CD4-positive, alpha-beta T cell treated with Interleukin-4 for 1 hour (primary cell): ENCODE data around the gene MEGF8.
"Not testable (repeated sequence)": the region's sequence is repeated elsewhere in the genome, so short reads cannot be mapped to it uniquely, and the experiment has no call there.

Experiments
- DNase-seq, 2 donors: peaks; one replicate each; pipeline ENCODE4 v3.0.0-alpha.2; 2020 to 2022

The MEGF8 gene

DNA sequence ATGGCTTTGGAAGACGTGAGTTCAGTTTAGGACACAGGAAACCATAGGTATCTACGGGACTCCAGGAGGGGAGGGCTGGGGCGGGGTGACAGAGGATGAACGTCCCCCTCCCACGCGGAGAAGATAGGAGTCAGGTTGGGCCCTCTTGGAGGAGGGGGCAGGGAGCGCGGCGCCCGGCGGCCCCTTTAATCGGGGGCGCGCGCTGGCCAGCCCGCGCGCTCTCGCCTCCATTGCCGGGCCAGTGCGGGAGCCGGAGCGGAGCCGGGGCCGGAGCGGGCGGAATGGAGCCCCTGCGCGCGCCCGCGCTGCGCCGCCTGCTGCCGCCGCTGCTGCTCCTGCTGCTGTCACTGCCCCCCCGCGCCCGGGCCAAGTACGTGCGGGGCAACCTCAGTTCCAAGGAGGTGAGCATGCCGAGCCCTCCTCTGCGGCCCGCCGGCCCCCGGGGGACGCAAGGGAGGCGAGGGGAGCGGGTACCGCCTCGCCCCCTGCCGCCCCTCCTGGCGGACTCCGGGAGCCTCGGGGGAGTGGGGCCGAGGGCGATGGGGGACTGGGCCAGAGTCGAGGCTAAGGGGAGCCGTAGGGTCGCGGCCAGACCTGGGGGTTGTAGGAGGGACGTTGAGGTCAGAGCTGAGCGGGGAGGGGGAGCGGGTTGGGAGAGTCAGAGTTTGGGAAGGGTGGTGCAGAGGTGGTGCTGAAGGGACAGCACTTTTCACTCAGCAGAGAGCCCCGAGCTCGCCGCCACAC is 12.2 kb upstream of the MEGF8 start, which contains the start of gene TMEM145:
Gene TMEM145, plus strand, starts transcription at position 214 of the 744 bp plus-strand sequence. Its CDS starts 68 bp downstream, at position 282.
- no peak for DNase-seq

DNA sequence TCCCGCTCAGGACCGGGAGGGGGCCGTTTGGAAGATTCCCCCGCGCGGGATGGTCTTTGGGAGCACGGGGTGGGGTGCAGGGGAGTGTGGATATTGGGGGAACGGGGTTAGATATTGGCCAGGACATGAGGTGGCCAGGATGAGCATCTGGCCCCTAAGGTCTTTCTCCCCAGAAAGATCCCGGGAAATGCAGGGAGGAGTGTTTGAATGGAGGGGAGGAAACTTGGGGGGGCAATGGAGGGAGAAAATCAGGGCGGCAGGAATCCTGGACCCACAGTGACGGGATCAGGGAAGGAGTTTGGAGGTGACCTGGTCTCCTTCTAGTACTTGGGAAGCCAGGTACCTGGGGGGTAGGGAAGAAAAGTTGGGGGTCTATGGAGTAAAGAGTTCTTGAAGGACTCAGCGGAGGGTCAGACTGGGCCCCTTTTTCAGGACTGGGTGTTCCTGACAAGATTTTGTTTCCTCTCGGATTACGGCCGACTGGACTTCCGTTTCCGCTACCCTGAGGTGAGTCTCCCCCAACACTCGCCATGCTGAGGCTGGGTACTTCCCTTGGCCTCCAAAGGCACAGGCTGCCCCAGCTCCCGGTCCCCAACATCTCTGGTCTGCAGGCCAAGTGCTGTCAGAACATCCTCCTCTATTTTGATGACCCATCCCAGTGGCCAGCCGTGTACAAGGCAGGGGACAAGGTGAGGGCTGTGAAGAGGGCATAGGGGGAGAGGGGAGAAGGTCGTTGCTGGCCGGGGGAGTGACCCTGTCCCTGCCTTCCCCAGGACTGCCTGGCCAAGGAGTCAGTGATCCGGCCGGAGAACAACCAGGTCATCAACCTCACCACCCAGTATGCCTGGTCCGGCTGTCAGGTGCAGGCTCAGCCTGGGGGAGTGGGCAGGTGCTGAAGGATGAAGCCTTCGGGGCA is 11.3 kb upstream of the MEGF8 start:
- no peak for DNase-seq

DNA sequence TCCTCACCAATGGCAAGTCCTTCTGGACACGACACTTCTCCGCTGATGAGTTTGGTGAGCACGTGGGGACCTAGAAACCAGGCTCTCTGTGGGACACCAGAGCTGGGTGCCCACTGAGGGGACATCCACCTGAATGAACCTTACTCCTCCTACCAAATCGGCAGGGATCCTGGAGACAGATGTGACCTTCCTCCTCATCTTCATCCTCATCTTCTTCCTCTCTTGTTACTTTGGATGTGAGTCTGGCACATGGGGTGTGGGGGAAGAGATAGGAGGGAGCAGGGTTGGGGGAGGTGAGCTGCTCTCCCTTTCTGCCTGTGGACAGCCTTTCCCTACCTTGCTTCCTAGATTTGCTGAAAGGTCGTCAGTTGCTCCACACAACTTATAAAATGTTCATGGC is 10.4 kb upstream of the MEGF8 start:
- no peak for DNase-seq

DNA sequence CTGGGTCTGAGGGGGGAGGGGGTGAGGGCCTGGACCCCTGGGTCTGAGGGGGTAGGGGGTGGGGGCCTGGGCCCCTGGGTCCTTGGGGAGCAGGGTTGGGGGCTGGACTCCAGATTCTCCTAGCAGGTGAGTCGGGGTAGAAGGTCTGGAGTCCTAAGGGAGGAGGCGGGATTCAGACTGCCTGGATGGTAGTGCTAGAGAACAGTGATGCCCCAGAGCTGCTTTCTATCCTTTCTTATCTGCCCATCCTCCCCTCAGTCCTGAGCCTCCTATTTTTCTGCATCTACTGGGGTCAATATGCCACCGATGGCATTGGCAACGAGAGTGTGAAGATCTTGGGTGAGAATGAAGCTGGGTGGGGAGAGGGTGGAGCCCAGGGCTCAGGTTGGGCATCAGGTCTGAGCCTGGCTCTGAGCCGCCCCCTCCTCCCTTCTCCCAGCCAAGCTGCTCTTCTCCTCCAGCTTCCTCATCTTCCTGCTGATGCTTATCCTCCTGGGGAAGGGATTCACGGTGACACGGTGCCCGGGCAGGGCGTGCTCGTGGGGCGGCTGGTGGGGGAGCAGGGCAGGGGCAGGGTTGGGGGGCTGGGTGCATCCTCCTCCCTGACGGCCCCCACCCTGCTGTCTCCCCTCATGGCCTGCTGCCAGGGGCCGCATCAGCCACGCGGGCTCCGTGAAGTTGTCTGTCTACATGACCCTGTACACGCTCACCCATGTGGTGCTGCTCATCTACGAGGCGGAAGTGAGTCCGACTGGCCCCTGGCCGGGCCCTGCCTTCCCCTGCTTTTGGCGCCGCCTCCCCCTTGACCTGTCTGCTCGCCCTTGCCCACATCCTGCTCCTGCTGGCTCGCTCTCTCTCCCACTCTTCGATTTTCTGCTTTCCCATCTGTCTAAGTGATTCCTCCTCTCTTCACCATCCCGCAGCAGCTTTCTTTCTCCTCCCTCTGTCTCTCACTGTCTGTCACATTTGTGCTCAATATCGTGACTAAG is 8.9 kb upstream of the MEGF8 start:
- peak in 1 of 2 donors; percentile 33 for DNase-seq

DNA sequence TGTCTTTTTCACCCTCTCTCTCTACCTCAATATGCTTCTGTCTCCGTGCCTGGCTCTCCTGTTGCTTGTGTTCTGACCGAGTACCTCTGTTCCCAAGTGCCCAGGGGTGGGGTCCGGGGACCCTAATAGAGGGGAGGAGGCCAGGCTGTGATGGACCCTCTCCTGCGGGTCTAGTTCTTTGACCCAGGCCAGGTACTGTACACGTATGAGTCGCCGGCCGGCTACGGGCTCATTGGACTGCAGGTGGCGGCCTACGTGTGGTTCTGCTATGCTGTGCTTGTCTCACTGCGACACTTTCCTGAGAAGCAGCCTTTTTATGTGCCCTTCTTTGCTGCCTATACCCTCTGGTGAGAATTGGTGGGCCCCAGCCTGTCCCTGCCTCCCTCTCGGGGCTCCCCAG is 7.9 kb upstream of the MEGF8 start:
- no peak for DNase-seq

DNA sequence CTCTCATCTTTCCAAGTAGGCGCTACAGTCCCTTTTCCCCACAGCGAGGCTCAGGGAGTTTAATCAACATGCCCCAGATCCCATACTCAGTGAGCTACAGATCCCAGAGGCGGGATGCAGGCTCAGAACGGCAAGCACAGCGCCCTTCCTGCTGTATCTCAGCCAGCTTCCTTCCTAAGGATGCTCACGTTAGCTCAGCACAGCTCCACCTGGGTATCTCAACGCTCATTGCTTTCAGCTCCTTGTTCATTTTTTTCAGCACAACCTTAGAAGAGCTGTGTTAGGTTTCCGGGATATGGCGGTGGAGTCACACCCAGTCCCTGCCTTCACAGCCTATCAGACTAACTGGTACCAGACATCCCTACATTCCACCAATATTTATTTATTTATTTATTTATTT is 3.1 kb upstream of the MEGF8 start:
- DNase-seq: no peak

DNA sequence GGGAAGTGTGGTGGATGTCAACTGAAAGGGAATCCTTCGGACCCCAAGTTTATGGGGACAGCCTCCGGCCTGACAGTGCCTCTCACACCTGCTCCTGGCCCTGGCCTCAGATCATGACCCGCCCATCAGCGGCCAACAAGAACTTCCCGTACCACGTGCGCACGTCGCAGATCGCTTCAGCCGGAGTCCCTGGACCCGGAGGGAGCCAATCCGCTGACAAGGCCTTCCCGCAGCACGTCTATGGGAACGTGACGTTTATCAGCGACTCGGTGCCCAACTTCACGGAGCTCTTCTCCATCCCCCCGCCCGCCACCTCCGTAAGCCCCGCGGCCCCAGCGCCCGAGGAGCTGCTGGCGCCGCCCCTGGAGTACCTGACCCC is 2.0 kb upstream of the MEGF8 start:
- DNase-seq: no peak

DNA sequence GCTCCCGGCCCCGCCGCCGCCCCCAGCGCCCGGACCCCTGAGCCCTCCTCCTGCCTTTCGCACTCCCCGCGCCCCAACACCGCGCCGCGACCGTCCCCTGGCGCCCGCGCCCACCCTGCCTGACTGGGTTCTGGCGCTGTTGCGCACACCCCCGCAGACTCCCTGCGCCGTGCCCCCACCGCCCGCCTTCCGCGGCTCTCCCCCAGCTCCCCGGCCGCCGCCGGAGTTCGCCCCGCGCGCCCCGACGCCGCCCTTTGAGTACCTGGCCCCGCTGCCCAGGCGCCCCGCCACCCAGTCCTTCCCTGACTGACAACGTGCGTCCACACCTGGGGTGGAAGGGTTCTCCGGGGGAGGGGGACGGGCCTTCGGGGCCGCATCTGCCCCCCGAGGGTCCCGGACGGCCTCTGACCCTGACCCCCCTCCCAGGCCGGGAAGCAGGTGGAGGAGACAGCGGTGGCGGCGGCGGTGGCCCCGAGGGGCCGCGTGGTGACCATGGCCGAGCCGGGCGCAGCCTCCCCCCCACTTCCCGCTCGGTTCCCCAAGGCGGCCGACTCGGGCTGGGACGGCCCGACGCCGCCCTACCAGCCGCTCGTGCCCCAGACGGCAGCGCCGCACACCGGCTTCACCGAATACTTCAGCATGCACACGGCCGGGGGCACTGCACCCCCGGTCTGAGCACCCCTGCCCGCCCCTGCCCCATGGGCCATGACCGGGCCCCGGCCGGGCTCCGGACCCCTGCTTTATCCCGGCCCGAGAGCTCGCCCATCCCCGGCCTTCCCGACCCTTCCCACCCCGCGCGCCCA is 1.4 kb upstream of the MEGF8 start:
- peak in 1 of 2 donors; percentile 25 for DNase-seq

DNA sequence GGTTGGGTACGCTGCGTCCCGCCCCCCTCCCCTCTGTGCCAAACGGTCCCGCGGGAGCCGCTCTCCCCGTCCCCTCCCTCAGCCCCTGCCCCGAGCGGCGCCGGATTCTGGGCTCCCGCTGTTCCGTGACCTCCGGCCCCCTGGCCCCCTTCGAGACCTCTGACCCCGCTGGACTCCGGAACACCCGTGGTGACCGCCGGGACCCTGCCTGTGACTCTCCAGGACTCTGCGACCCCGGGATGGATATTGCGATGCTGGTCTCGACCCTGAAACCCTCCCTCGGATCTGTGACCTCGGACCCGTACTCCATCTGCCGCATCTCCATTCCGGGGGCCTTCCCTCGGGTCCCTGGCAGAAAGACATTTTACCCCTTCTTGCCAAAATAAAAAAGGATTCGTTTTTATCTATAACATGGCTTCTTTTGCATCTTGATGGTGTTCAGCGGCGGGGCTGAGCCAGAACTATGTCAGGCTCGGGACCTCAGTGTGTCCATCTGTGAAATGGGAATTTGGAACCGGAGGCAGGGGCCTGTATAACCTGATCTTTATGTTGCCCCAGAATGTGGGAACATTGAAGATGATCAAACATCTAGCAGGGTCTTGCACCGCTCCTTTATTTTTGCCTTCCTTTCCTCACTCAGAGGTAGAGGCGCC is 654 bp upstream of the MEGF8 start:
- no peak for DNase-seq

DNA sequence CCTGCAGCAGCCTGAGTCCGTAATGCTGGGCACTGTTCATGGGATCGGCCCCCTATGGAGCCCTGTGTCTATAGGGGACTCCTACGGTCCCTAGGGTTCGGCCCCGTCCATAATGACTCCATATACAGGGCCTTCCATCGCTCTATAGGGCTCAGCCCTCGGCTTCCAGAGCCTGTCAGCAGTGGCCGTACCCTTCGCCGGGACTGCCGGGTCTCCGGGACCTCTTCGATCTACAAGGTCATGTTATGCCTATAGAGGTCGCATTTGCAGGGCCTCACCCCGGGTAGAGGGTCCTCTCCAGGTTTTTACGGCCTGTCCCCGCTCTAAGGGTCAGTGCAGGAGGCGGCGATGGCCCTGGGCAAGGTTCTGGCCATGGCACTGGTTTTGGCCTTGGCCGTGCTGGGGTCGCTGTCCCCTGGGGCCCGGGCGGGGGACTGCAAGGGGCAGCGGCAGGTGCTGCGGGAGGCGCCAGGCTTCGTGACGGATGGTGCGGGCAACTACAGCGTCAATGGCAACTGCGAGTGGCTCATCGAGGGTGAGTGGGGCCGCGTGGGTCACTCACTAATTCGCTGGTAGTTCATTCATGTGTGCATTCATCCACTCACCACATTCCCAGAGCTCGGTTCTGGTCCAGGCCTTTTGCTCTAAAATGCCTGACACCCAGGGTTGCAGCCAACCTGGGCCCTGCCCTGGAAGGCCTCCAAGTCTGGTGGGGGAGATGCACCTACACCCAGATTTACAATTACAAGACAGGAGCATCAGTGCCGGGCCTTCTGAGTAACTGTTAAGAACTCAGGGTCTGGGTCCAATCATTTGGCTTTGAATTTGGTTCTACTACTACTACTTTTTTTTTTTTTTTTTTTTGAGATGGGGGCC is 699 bp downstream of the MEGF8 start:
- DNase-seq: peak in 1 of 2 donors; percentile 24

DNA sequence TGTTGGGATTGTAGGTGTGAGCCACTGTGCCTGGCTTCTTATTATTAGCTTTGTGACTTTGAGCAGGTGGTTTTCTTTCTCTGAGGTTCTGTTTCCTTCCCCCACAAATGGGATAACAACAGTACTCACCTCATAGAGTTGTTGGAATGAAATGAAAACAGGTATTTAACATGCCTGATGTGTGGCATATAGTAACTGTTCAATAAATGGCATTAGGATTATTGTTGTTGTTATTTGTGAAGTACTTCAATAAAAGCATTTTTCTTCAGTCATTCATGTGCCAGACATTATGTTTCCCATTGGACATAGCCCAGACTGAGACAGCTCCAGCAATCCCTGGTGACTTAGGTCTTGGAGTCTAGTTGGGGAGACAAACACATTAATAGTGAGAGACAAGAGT is 1.5 kb downstream of the MEGF8 start:
- DNase-seq: no peak

DNA sequence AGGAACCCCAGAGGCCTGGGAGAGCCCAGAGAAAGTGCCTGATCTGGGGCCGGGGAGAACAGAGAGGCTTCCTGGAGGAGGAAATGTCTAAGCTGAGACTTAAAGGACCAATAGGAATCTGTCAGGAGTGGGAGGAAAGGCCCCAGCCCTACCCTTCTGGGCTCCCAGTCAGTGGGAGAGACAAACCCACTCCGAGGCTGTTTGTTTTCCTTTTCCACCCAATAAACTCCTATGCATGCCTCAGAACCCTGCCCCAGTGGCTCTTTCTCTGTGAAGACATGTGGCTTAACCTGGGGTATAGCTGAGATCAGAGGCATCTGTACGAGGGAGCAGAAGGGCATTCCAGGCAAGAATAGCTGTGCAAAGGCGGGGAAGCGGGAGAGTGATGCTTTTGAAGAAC is 1.9 kb downstream of the MEGF8 start:
- no peak for DNase-seq

DNA sequence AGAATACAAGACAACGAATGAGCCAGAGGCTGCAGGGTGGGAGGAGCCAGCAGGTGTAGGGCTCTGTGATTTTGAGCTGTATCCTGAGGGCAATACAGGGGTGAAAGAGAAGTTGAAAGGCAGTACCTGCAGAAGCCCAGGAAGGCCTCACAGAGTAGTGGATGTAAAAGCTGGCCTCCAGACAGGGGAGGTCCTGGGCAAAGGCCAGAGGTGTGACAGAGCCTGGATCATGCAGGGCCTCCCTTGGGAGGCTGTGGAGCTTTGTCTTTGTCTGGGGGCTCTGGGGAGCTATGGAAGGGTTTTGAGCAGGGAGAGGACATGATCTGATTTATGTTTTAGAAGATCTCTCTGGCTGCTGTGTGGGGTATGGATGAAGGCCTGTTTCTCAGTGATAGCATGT is 2.7 kb downstream of the MEGF8 start:
- no peak for DNase-seq

DNA sequence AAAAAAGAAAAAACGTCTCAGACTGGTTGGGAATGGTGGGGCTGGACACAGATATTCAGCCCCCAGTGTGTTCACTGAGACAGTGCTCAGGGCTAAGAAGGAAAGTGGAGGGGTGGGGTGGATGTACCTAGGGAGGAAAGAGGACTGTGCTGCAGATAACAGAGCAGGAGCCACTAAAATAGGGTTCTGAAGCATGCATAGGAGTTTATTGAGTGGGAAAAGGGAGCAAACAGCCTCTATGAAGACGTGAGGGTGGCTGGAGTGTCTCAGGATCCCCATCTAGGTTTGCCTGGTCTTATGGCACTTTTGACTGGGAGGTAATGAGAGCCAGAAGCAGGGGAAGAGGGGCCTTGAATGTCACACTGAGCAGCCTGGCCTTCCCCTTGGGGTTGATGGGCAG is 3.4 kb downstream of the MEGF8 start:
- DNase-seq: no peak

DNA sequence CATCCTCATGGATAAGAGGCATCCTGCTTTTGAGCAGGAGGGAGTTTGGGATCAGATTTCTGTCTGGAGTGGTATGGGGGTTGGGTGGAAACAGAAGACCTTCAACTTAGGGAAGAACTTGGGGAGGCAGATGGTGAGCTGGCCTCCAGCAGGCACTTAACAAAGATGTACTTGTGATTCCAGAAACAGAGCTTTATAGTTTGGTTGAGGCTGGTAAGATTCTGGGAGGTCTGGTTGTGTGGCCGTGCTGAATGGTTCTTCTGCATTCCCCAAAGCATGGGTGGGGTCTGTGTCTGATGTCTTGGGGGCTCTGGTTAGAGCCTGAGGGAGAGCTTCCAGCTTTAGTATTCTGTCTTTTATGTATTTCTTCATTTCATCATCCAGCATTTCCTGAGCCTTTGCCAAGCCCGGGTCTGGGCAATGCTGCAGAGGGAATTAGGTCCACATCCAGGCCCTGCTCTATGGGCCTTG is 4.8 kb downstream of the MEGF8 start:
- DNase-seq: no peak

DNA sequence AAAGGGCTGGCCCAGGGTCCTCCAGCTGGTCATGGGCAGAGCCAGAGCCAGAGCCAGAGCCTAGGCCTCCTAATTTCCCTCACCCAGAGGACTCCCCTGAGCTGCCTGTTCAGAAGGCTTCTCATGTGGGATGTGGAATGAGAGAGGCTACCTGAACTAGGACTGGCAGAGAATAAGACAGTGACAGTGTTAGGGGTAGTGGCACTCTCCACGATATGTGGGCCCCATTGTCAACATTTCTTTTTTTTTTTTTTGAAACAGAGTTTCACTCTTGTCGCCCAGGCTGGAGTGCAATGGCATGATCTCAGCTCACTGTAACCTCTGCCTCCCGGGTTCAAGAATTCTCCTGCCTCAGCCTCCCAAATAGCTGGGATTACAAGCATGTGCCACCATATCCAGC is 5.9 kb downstream of the MEGF8 start:
- not testable (repeated sequence) for DNase-seq

DNA sequence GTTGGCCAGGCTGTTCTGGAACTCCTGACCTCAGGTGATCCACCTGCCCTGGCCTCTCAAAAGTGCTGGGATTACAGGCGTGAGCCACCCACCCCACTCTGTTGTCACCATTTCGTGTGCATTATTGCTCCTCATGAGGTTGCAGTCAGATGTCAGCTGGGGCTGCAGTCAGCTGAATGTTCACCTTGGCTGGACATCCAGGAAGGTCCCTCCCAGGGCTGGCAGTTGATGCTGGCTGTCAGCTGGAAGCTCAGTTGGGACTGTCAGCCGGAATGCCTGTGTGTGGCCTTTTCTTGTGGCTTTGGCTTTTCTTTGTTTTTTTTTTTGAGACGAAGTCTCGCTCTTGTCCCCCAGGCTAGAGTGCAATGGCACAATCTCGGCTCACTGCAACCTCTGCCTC is 6.6 kb downstream of the MEGF8 start:
- DNase-seq: no peak

DNA sequence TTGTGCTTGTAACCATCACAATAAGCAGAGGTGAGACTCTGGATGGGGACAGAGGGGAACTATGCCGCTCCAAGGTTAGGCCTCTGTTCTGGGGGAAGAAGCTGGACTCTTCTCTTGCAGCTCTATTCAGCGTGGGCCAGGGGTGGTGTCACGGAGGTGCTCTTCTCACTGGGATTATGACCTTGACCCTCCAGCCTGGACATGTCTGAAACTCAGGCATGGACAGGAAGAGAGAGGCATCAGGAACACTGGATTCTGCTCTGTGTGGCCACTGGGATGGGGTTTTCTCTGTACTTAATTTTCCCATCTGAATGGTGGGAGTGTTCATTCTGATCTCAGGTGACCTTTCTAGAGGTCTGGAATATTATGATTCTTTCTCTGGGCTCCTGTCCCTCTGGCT is 7.6 kb downstream of the MEGF8 start:
- DNase-seq: no peak

DNA sequence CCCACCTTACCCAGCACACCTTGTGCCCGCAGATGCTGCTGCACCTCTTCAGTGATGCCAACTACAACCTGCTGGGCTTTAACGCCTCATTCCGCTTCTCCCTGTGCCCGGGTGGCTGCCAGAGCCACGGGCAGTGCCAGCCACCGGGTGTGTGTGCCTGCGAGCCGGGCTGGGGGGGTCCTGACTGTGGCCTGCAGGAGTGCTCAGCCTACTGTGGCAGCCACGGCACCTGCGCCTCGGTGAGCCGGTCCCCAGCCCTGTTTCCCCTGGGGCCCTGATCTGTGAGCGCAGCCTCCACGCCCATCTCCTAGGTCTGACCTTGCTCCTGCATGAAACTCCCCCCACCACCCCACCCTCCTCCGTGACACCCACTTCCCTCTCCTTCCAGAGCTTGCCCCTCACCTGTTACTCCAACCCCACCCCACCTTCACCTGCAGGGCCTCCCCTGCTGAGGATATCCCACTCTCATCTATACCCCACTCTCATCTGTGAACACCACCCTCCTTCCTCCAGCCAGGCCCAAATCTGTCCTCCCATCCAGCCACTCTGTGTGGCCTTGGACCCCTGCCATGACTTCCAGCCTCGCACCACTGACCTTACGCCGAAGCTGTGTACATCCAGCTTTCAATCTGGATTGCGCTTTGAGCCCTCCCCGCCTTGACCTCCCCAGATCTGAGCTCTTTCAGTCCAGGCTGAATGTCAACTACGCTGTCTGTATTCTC is 8.7 kb downstream of the MEGF8 start:
- DNase-seq: no peak
